Left renal pelvis (tissue), 4 donors: ENCODE measurements around the gene FOSL1. TPM values are rescaled to one million over a fixed set of nuclear protein-coding genes. Genes with fewer than 3 reads are reported as not detected.
"Not testable (repeated sequence)": the region's sequence is repeated elsewhere in the genome, so short reads cannot be mapped to it uniquely, and the experiment has no call there.

Source experiments
- DNase-seq, 4 donors: peaks; one replicate each; pipeline ENCODE4 v3.0.0-alpha.2; 2013; ENCODE audit warnings: low read depth in 4 of 4, low spot score in 3 of 4
- polyA plus RNA-seq, 4 donors: library from polyadenylated mRNA; unstranded; fragments of 120-200 nt; gene quantifications; one replicate each; pipeline ENCODE4 v1.2.1, GENCODE V29; 2013; ENCODE audit not compliant: insufficient read length in 4 of 4

The FOSL1 gene
- polyA plus RNA-seq, 4 donors = 0.23 to 0.30 TPM; not detected in 2

GRCh38 chr11:65854852-65855837 is 45.0 kb downstream of the FOSL1 start:
- no peak for DNase-seq

GRCh38 chr11:65854161-65854592 is 46.0 kb downstream of the FOSL1 start:
- DNase-seq = no peak

GRCh38 chr11:65853246-65853979 is 46.8 kb downstream of the FOSL1 start:
- no peak for DNase-seq

GRCh38 chr11:65852508-65853245 is 47.5 kb downstream of the FOSL1 start:
- DNase-seq = no peak

GRCh38 chr11:65851811-65852507 is 48.2 kb downstream of the FOSL1 start:
- no peak for DNase-seq

GRCh38 chr11:65851083-65851579 is 49.1 kb downstream of the FOSL1 start:
- DNase-seq = no peak

GRCh38 chr11:65850217-65851082 is 49.7 kb downstream of the FOSL1 start:
- DNase-seq = no peak

GRCh38 chr11:65849771-65850216 is 50.4 kb downstream of the FOSL1 start:
- DNase-seq = no peak

- DNase-seq = no peak
These were observed 50.8 kb downstream of the FOSL1 start for GRCh38 chr11:65849366-65849765.

- not testable (repeated sequence) for DNase-seq
These were observed 51.5 kb downstream of the FOSL1 start for GRCh38 chr11:65848693-65849092.

- DNase-seq = no peak
These were observed 52.4 kb downstream of the FOSL1 start for GRCh38 chr11:65847746-65848145.

- DNase-seq = no peak
These were observed 55.8 kb downstream of the FOSL1 start for GRCh38 chr11:65844231-65844872.

- no peak for DNase-seq
These were observed 56.4 kb downstream of the FOSL1 start for GRCh38 chr11:65843811-65844210.

GRCh38 chr11:65842144-65842543 is 58.0 kb downstream of the FOSL1 start:
- no peak for DNase-seq
